Activated T-cell treated with anti-CD3 and anti-CD28 coated beads, Interleukin-2, amount 50 U/mL, for 1 hour (primary cell): Measurements from ENCODE around the gene SUGCT.
"Not testable (repeated sequence)": the region's sequence is repeated elsewhere in the genome, so short reads cannot be mapped to it uniquely, and the experiment has no call there.

Experiments
- DNase-seq: peaks from one replicate; pipeline ENCODE4 v3.0.0-alpha.2; 2020

SUGCT gene

GRCh38 chr7:40141916-40142315 lies 7.1 kb downstream of the SUGCT start:
- not testable (repeated sequence) for DNase-seq

GRCh38 chr7:40145596-40146130 lies 10.9 kb downstream of the SUGCT start:
- not testable (repeated sequence) for DNase-seq

GRCh38 chr7:40147371-40148246 lies 12.8 kb downstream of the SUGCT start:
- DNase-seq, result no peak

- DNase-seq, result not testable (repeated sequence)
These were observed 13.4 kb downstream of the SUGCT start for GRCh38 chr7:40148247-40148580.

- DNase-seq, result no peak
These were observed 13.9 kb downstream of the SUGCT start for GRCh38 chr7:40148671-40149070.

GRCh38 chr7:40151504-40151903 lies 16.7 kb downstream of the SUGCT start:
- no peak for DNase-seq

- DNase-seq, result no peak
These were observed 22.2 kb downstream of the SUGCT start for GRCh38 chr7:40156988-40157387.

GRCh38 chr7:40162516-40162915 lies 27.7 kb downstream of the SUGCT start:
- DNase-seq, result no peak

- no peak for DNase-seq
These were observed 30.4 kb downstream of the SUGCT start for GRCh38 chr7:40165216-40165615.

GRCh38 chr7:40167291-40167690 lies 32.5 kb downstream of the SUGCT start:
- no peak for DNase-seq

GRCh38 chr7:40168266-40168665 lies 33.5 kb downstream of the SUGCT start:
- DNase-seq, result not testable (repeated sequence)

- not testable (repeated sequence) for DNase-seq
These were observed 38.3 kb downstream of the SUGCT start for GRCh38 chr7:40173121-40173520.

- DNase-seq, result not testable (repeated sequence)
These were observed 40.5 kb downstream of the SUGCT start for GRCh38 chr7:40175256-40175655.

GRCh38 chr7:40175725-40176510 lies 41.1 kb downstream of the SUGCT start:
- DNase-seq, result no peak

- DNase-seq, result no peak
These were observed 42.3 kb downstream of the SUGCT start for GRCh38 chr7:40177071-40177470.

GRCh38 chr7:40182452-40182851 lies 47.6 kb downstream of the SUGCT start:
- no peak for DNase-seq

GRCh38 chr7:40186586-40186985 lies 51.8 kb downstream of the SUGCT start:
- no peak for DNase-seq

GRCh38 chr7:40192036-40192435 lies 57.2 kb downstream of the SUGCT start:
- DNase-seq, result no peak

- no peak for DNase-seq
These were observed 59.9 kb downstream of the SUGCT start for GRCh38 chr7:40194745-40195144.

- no peak for DNase-seq
These were observed 62.7 kb downstream of the SUGCT start for GRCh38 chr7:40197527-40197926.

GRCh38 chr7:40199076-40199802 lies 64.4 kb downstream of the SUGCT start:
- DNase-seq, result no peak

- DNase-seq, result no peak
These were observed 66.0 kb downstream of the SUGCT start for GRCh38 chr7:40200791-40201190.

- no peak for DNase-seq
These were observed 68.0 kb downstream of the SUGCT start for GRCh38 chr7:40202851-40203250.
